Activated CD4-positive, alpha-beta T cell treated with anti-CD3 and anti-CD28 coated beads, Interleukin-2, amount 50 U/mL, for 4 hours (primary cell): ENCODE results near the gene SFRP5.

ENCODE experiments used
- DNase-seq, 2 experiments: peaks; one replicate each; pipeline ENCODE4 v3.0.0-alpha.2; 2020

Gene SFRP5

GRCh38 chr10:97734021-97734420 is 37.8 kb downstream of the SFRP5 start:
- DNase-seq, result no peak

GRCh38 chr10:97733256-97733655 is 38.5 kb downstream of the SFRP5 start:
- no peak for DNase-seq

GRCh38 chr10:97732052-97732359 is 39.8 kb downstream of the SFRP5 start:
- DNase-seq, result no peak

- DNase-seq, result peak; percentile 47 to 49
Measured at GRCh38 chr10:97731346-97732051, 40.3 kb downstream of the SFRP5 start.

- no peak for DNase-seq
Measured at GRCh38 chr10:97729014-97729413, 42.8 kb downstream of the SFRP5 start.

- no peak for DNase-seq
Measured at GRCh38 chr10:97726636-97727178, 45.1 kb downstream of the SFRP5 start.

GRCh38 chr10:97724341-97724941 is 47.4 kb downstream of the SFRP5 start:
- no peak for DNase-seq

- no peak for DNase-seq
Measured at GRCh38 chr10:97723001-97723400, 48.8 kb downstream of the SFRP5 start.

GRCh38 chr10:97721871-97722780 is 49.7 kb downstream of the SFRP5 start:
- DNase-seq, result no peak

GRCh38 chr10:97719602-97720001 is 52.2 kb downstream of the SFRP5 start:
- no peak for DNase-seq

GRCh38 chr10:97718659-97719142 is 53.1 kb downstream of the SFRP5 start:
- no peak for DNase-seq

GRCh38 chr10:97718178-97718577 is 53.6 kb downstream of the SFRP5 start:
- no peak for DNase-seq

- DNase-seq, result no peak
Measured at GRCh38 chr10:97717627-97718026, 54.2 kb downstream of the SFRP5 start.
